GM12864 (cell line): ENCODE data around the gene MZT2B.
"Not testable (repeated sequence)": the region's sequence is repeated elsewhere in the genome, so short reads cannot be mapped to it uniquely, and the experiment has no call there.

Experiments used
- DNase-seq: peaks from one replicate; pipeline ENCODE4 v3.0.0-alpha.2; 2011; ENCODE audit warnings: low read depth
- H3K4me3 ChIP-seq: 2 replicates; pipeline ENCODE4 v1.5.1; 2011; ENCODE audit warnings: mild to moderate bottlenecking, low read depth, low read length, control low read depth
- CTCF ChIP-seq: IDR thresholded peaks from 2 replicates; pipeline ENCODE4 v1.5.1; 2011; ENCODE audit warnings: low read depth, mild to moderate bottlenecking, moderate library complexity, low read length, control low read depth, inconsistent platforms; ENCODE audit errors: missing control alignments

The MZT2B gene

GRCh38 chr2:130190237-130190636 is 8.2 kb downstream of the MZT2B start:
- no peak for DNase-seq
- no peak for TF ChIP-seq CTCF
- no peak overlapping the region for H3K4me3 ChIP-seq

- not testable (repeated sequence) for H3K4me3 ChIP-seq, DNase-seq
Measured at GRCh38 chr2:130191319-130191718, 9.3 kb downstream of the MZT2B start.

GRCh38 chr2:130192451-130192850 is 10.4 kb downstream of the MZT2B start:
- not testable (repeated sequence) for H3K4me3 ChIP-seq, DNase-seq

GRCh38 chr2:130193824-130194223 is 11.8 kb downstream of the MZT2B start:
- not testable (repeated sequence) for DNase-seq, H3K4me3 ChIP-seq

- not testable (repeated sequence) for H3K4me3 ChIP-seq
Measured at GRCh38 chr2:130195089-130195635, 13.1 kb downstream of the MZT2B start.

GRCh38 chr2:130196052-130196451 is 14.0 kb downstream of the MZT2B start:
- not testable (repeated sequence) for H3K4me3 ChIP-seq, DNase-seq

More at GRCh38 chr2:130195089-130195635, 13.1 kb downstream of the MZT2B start:
- not testable (repeated sequence) for DNase-seq

- TF ChIP-seq CTCF: no peak
- no peak within 1 kb of the TSS for H3K4me3 ChIP-seq
- no peak for DNase-seq
Measured at GRCh38 chr2:130198343-130198742, 16.3 kb downstream of the MZT2B start, which contains the start of gene TUBA3E. TSS of gene TUBA3E (minus strand) at chr2:130198439. CDS start at chr2:130198360, 79 bp downstream.

- H3K4me3 ChIP-seq, DNase-seq: not testable (repeated sequence)
Measured at GRCh38 chr2:130202518-130202917, 20.5 kb downstream of the MZT2B start.

GRCh38 chr2:130203150-130203549 is 21.1 kb downstream of the MZT2B start:
- not testable (repeated sequence) for H3K4me3 ChIP-seq, DNase-seq

GRCh38 chr2:130207051-130207450 is 25.0 kb downstream of the MZT2B start:
- not testable (repeated sequence) for DNase-seq

GRCh38 chr2:130219147-130219546 is 37.1 kb downstream of the MZT2B start:
- H3K4me3 ChIP-seq, DNase-seq: not testable (repeated sequence)

More at GRCh38 chr2:130207051-130207450, 25.0 kb downstream of the MZT2B start:
- not testable (repeated sequence) for H3K4me3 ChIP-seq

- H3K4me3 ChIP-seq, DNase-seq: not testable (repeated sequence)
Measured at GRCh38 chr2:130220505-130220904, 38.4 kb downstream of the MZT2B start.

GRCh38 chr2:130222523-130222922 is 40.5 kb downstream of the MZT2B start:
- DNase-seq, H3K4me3 ChIP-seq: not testable (repeated sequence)

- not testable (repeated sequence) for H3K4me3 ChIP-seq, DNase-seq
Measured at GRCh38 chr2:130228005-130228404, 45.9 kb downstream of the MZT2B start.

GRCh38 chr2:130228467-130229160 is 46.6 kb downstream of the MZT2B start:
- DNase-seq, H3K4me3 ChIP-seq: not testable (repeated sequence)

- H3K4me3 ChIP-seq, DNase-seq: not testable (repeated sequence)
Measured at GRCh38 chr2:130229161-130229510, 47.1 kb downstream of the MZT2B start.

- DNase-seq, H3K4me3 ChIP-seq: not testable (repeated sequence)
Measured at GRCh38 chr2:130230376-130230775, 48.3 kb downstream of the MZT2B start.
